Lower leg skin (tissue), 4 donors: ENCODE results near the gene PPM1L. TPM values are rescaled to one million over a fixed set of nuclear protein-coding genes. Genes with fewer than 3 reads are reported as not detected.

ENCODE experiments used
- DNase-seq, 2 donors: peaks; one replicate each; pipeline ENCODE4 v3.0.0-alpha.2; 2019; ENCODE audit warnings: low spot score in 2 of 2
- H3K4me3 ChIP-seq: fragments of 200-600 bp; sonication (generic); 2 replicates; pipeline ENCODE4 v1.5.1; 2017; ENCODE audit warnings: mild to moderate bottlenecking, low read depth; ENCODE audit not compliant: poor library complexity, severe bottlenecking
- CTCF ChIP-seq, 3 donors: fragments of 450-650 bp; IDR thresholded peaks; one replicate each; pipeline ENCODE4 v1.5.1; 2016; ENCODE audit warnings: antibody characterized with exemption in 3 of 3, mild to moderate bottlenecking in 3 of 3, moderate library complexity in 2 of 3
- POLR2A ChIP-seq, 2 donors: fragments of 450-650 bp; IDR thresholded peaks; one replicate each; pipeline ENCODE4 v1.6.1; 2016 to 2017; ENCODE audit warnings: antibody characterized with exemption in 2 of 2, mild to moderate bottlenecking in 1 of 2, moderate library complexity in 1 of 2
- WGBS, 2 donors: methylation state at CpG; one replicate each; pipeline ENCODE4 v1.1.5; 2018; 5-methylcytosine and 5-hydroxymethylcytosine counted together
- intact Hi-C: fragments of 100-400 bp; cut with DNase I; formaldehyde crosslinking; loops from one replicate; pipeline ENCODE4 v1.15.0; 2023; ENCODE audit warnings: low total_unique reads
- total RNA-seq, 4 donors: library from RNA; depleted of rRNA; stranded (reverse); fragments of >200 nt; gene quantifications; one replicate each; pipeline ENCODE4 v1.1.0, GENCODE V29; 2016

The PPM1L gene
- total RNA-seq, 4 donors from 2014 or later, result 34.9 to 46.5 (median 40.7) TPM

GRCh38 chr3:161081633-161082032 is 325.6 kb downstream of the PPM1L start:
- 37 to 46% methylated on average over 4 of the region's 4 CpGs for WGBS, 2 donors
- TF ChIP-seq CTCF (IDR thresholded peaks at IDR 0.05) (no peak), POLR2A (IDR thresholded peaks at IDR 0.05) (no peak)
- no peak for DNase-seq

GRCh38 chr3:161082063-161082462 is 326.0 kb downstream of the PPM1L start:
- 44 to 53% methylated on average over 2 of the region's 2 CpGs for WGBS, 2 donors
- intact Hi-C loops, result no loop called here
- TF ChIP-seq POLR2A (IDR thresholded peaks at IDR 0.05) (no peak), CTCF (IDR thresholded peaks at IDR 0.05) (no peak)
- no peak overlapping the region for H3K4me3 ChIP-seq
- DNase-seq, result no peak

More at GRCh38 chr3:161081633-161082032, 325.6 kb downstream of the PPM1L start:
- no peak overlapping the region for H3K4me3 ChIP-seq
- intact Hi-C loops, result no loop called here

GRCh38 chr3:161083131-161083530 is 327.1 kb downstream of the PPM1L start:
- no peak overlapping the region for H3K4me3 ChIP-seq
- no peak for DNase-seq
- 97 to 98% methylated on average over 1 of the region's 1 CpG for WGBS, 2 donors
- no peak for TF ChIP-seq CTCF (IDR thresholded peaks at IDR 0.05)
- TF ChIP-seq POLR2A (IDR thresholded peaks at IDR 0.05), result no peak
- intact Hi-C loops, result no loop called here

GRCh38 chr3:161084277-161084676 is 328.2 kb downstream of the PPM1L start:
- 85 to 86% methylated on average over 2 of the region's 2 CpGs for WGBS, 2 donors
- H3K4me3 ChIP-seq, result no peak overlapping the region
- DNase-seq, result no peak
- intact Hi-C loops, result no loop called here
- no peak for TF ChIP-seq POLR2A (IDR thresholded peaks at IDR 0.05)

- DNase-seq, result no peak
- TF ChIP-seq CTCF (IDR thresholded peaks at IDR 0.05) (no peak), POLR2A (IDR thresholded peaks at IDR 0.05) (no peak)
- H3K4me3 ChIP-seq, result no peak overlapping the region
- intact Hi-C loops, result no loop called here
Observed at GRCh38 chr3:161093895-161094294, 337.9 kb downstream of the PPM1L start.

- DNase-seq, result no peak
- 74 to 82% methylated on average over 7 of the region's 7 CpGs for WGBS, 2 donors
- TF ChIP-seq CTCF (IDR thresholded peaks at IDR 0.05), result no peak
- TF ChIP-seq POLR2A (IDR thresholded peaks at IDR 0.05), result no peak
- intact Hi-C loops, result no loop called here
- no peak overlapping the region for H3K4me3 ChIP-seq
Observed at GRCh38 chr3:161096771-161097367, 340.8 kb downstream of the PPM1L start.
